ENCODE measurements around the gene TTLL1. TPM values are rescaled to one million over a fixed set of nuclear protein-coding genes. Genes with fewer than 3 reads are reported as not detected.

Gene TTLL1
- total and polyA plus RNA-seq, 2 of the 4 experiments (the other 2 are of a cell fraction): 10.8 to 13.2 TPM

Other genes starting within 250 kb of the TTLL1 start
- gene ARFGAP3, start 232.1 kb downstream of the TTLL1 start, total RNA-seq (2012; rRNA removed): 70.1 and 88.0 TPM in 2 replicates
- 46.5 and 50.0 TPM in 2 replicates for gene ARFGAP3, start 232.1 kb downstream of the TTLL1 start, polyA plus RNA-seq (2012; rRNA removed)
- 98.0 and 118 TPM in 2 replicates for gene PACSIN2, start 74.2 kb downstream of the TTLL1 start, total RNA-seq (2012; rRNA removed)
- 85.0 and 92.2 TPM in 2 replicates for gene PACSIN2, start 74.2 kb downstream of the TTLL1 start, polyA plus RNA-seq (2012; rRNA removed)
- gene BIK, start 21.4 kb upstream of the TTLL1 start, total RNA-seq (2012; rRNA removed): 0.18 and 0.28 TPM in 2 replicates
- 0.19 TPM in 1 of 2 replicates, not detected in the other for gene BIK, start 21.4 kb upstream of the TTLL1 start, polyA plus RNA-seq (2012; rRNA removed)
- 7.3 and 8.3 TPM in 2 replicates for gene MCAT, start 54.0 kb upstream of the TTLL1 start, total RNA-seq (2012; rRNA removed)
- 19.7 and 21.2 TPM in 2 replicates for gene MCAT, start 54.0 kb upstream of the TTLL1 start, polyA plus RNA-seq (2012; rRNA removed)
- 94.7 and 115 TPM in 2 replicates for gene TSPO, start 62.2 kb upstream of the TTLL1 start, total RNA-seq (2012; rRNA removed)
- gene TSPO, start 62.2 kb upstream of the TTLL1 start, polyA plus RNA-seq (2012; rRNA removed): 297 and 401 TPM in 2 replicates
- gene TTLL12, start 97.7 kb upstream of the TTLL1 start, total RNA-seq (2012; rRNA removed): 26.7 and 30.1 TPM in 2 replicates
- 20.9 and 21.8 TPM in 2 replicates for gene TTLL12, start 97.7 kb upstream of the TTLL1 start, polyA plus RNA-seq (2012; rRNA removed)